ENCODE measurements around the gene THOP1. TPM values are rescaled to one million over a fixed set of nuclear protein-coding genes. Genes with fewer than 3 reads are reported as not detected.

Gene THOP1
- total RNA-seq, 1 donor from 2014 or later: 29.3 TPM

GRCh38 chr19:2854849-2855248, 69.5 kb downstream of the THOP1 start:
- ATAC-seq (no peak), DNase-seq (no peak)
- peaks cover 38% of the 10 kb centered on the region for H3K36me3 ChIP-seq
- intact Hi-C loops (cut with DNase I): no loop called here
- H3K27ac ChIP-seq: no peak overlapping the region
- H3K9me3 ChIP-seq: peaks cover 37% of the 10 kb centered on the region
- H3K4me1 ChIP-seq: no peaks in the 10 kb centered on the region
- no peak overlapping the region for H3K4me3 ChIP-seq
- H3K27me3 ChIP-seq: no peaks in the 10 kb centered on the region
- TF ChIP-seq, protein P1, sequence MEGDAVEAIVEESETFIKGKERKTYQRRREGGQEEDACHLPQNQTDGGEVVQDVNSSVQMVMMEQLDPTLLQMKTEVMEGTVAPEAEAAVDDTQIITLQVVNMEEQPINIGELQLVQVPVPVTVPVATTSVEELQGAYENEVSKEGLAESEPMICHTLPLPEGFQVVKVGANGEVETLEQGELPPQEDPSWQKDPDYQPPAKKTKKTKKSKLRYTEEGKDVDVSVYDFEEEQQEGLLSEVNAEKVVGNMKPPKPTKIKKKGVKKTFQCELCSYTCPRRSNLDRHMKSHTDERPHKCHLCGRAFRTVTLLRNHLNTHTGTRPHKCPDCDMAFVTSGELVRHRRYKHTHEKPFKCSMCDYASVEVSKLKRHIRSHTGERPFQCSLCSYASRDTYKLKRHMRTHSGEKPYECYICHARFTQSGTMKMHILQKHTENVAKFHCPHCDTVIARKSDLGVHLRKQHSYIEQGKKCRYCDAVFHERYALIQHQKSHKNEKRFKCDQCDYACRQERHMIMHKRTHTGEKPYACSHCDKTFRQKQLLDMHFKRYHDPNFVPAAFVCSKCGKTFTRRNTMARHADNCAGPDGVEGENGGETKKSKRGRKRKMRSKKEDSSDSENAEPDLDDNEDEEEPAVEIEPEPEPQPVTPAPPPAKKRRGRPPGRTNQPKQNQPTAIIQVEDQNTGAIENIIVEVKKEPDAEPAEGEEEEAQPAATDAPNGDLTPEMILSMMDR (IDR thresholded peaks at IDR 0.05): no peak

GRCh38 chr19:2856457-2857050, 71.3 kb downstream of the THOP1 start:
- H3K27me3 ChIP-seq: no peaks in the 10 kb centered on the region
- intact Hi-C loops (cut with DNase I): no loop called here
- ATAC-seq: no peak
- no peak overlapping the region for H3K4me3 ChIP-seq
- TF ChIP-seq, protein P1 (IDR thresholded peaks at IDR 0.05): no peak
- peaks cover 30% of the 10 kb centered on the region for H3K36me3 ChIP-seq
- H3K27ac ChIP-seq: no peak overlapping the region
- H3K4me1 ChIP-seq: no peaks in the 10 kb centered on the region
- peaks cover 37% of the 10 kb centered on the region for H3K9me3 ChIP-seq
- no peak for DNase-seq

DNA sequence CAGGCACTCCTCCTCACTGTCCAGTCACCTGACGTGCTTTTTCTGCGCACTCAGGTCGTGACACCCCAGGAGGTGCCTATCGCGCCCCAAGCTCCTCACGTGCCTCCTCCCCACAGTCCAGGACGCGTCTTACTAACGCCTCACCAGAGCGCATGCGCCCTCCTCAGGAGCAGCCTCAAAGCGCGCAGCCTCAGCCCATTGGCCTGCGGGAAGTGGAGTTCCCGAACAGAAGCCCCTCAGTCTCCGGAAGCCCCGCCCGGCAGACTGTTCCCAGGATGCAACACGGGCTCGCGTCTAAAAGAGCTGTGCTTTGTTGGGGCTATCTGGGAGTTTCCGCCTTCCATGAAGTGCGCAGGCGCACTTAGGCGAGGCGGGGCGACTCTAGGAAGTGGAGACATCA, 73.6 kb downstream of the THOP1 start:
- intact Hi-C loops (cut with DNase I): no loop called here
- no peak for DNase-seq
- Histone ChIP-seq H3K4me1 (no peaks in the 10 kb centered on the region), H3K36me3 (peaks cover 7% of the 10 kb centered on the region), H3K27ac (no peak overlapping the region), H3K9me3 (peaks cover 17% of the 10 kb centered on the region), H3K27me3 (no peaks in the 10 kb centered on the region), H3K4me3 (no peak overlapping the region)
- TF ChIP-seq, protein P1 (IDR thresholded peaks at IDR 0.05): no peak
- no peak for ATAC-seq

DNA sequence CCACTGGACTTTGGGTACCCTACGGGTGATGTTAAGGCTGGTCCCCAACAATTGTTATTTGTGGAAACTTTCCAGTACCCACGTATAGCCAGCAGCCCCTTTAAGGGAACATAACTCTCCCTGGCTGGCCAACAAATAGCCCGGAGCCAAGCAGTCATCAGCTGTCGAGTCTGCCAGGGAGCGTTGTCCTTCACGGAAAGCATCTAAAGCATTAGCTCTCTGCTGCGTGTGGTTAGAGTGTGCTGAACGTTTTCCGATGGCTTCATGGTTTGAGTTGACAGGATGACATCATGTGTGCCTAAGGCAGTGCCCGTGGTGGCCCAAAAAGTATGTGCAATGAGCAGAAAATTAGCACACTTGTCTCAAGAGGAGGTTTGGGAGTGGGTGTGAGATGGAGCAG, 78.5 kb downstream of the THOP1 start:
- DNase-seq (no peak), ATAC-seq (no peak)
- Histone ChIP-seq H3K27ac (no peak overlapping the region), H3K4me1 (no peaks in the 10 kb centered on the region), H3K9me3 (no peaks in the 10 kb centered on the region), H3K27me3 (no peaks in the 10 kb centered on the region), H3K36me3 (no peaks in the 10 kb centered on the region), H3K4me3 (no peak overlapping the region)
- intact Hi-C loops (cut with DNase I): no loop called here
- TF ChIP-seq, protein P1 (IDR thresholded peaks at IDR 0.05): no peak

Other genes starting within 250 kb of the THOP1 start
- gene GNG7, start 82.8 kb upstream of the THOP1 start, total RNA-seq: 5.5 TPM
- 1.8 TPM for gene DIRAS1, start 64.1 kb upstream of the THOP1 start, total RNA-seq
- gene SLC39A3, start 45.5 kb upstream of the THOP1 start, total RNA-seq: 26.7 TPM
- 44.9 TPM for gene SGTA, start 2.2 kb upstream of the THOP1 start, total RNA-seq
- gene ZNF554, start 34.4 kb downstream of the THOP1 start, total RNA-seq: 4.7 TPM
- 6.9 TPM for gene ZNF555, start 56.0 kb downstream of the THOP1 start, total RNA-seq
- gene ZNF556, start 81.8 kb downstream of the THOP1 start, total RNA-seq: not detected
- 7.2 TPM for gene ZNF57, start 115.4 kb downstream of the THOP1 start, total RNA-seq
- 4.2 TPM for gene ZNF77, start 159.5 kb downstream of the THOP1 start, total RNA-seq
- gene TLE6, start 192.1 kb downstream of the THOP1 start, total RNA-seq: 6.7 TPM
- gene TLE2, start 243.8 kb downstream of the THOP1 start, total RNA-seq: 58.6 TPM

Measured in upper lobe of right lung (tissue), 1 donor.